Measurements from ENCODE around the gene PPP4R3B. TPM values are rescaled to one million over a fixed set of nuclear protein-coding genes. Genes with fewer than 3 reads are reported as not detected.

PPP4R3B gene
- polyA plus RNA-seq = 17.4 and 26.1 TPM in 2 replicates

GRCh38 chr2:55617175-55618024, at the start of gene PPP4R3B:
Gene PPP4R3B (minus strand): TSS chr2:55617622. CDS start chr2:55617285, 337 bp downstream.

Other genes with a start within 250 kb of the PPP4R3B start
- 239 and 283 TPM in 2 replicates for gene CCDC88A, start 197.8 kb downstream of the PPP4R3B start, polyA plus RNA-seq
- 105 and 113 TPM in 2 replicates for gene CFAP36, start 97.9 kb downstream of the PPP4R3B start, polyA plus RNA-seq
- 24.4 and 35.1 TPM in 2 replicates for gene PNPT1, start 76.2 kb upstream of the PPP4R3B start, polyA plus RNA-seq